ENCODE results near the gene PDE3B. TPM values are rescaled to one million over a fixed set of nuclear protein-coding genes. Genes with fewer than 3 reads are reported as not detected.
"Not testable (repeated sequence)": the region's sequence is repeated elsewhere in the genome, so short reads cannot be mapped to it uniquely, and the experiment has no call there.

The PDE3B gene
- total RNA-seq, 4 donors from 2014 or later = 14.0 to 30.5 (median 18.0) TPM

- H3K27me3 ChIP-seq = no peaks in the 10 kb centered on the region
- TF ChIP-seq POLR2A (IDR thresholded peaks at IDR 0.05) (no peak), CTCF (IDR thresholded peaks at IDR 0.05) (no peak)
- no peak overlapping the region for H3K27ac ChIP-seq
- no peak overlapping the region for H3K4me3 ChIP-seq
- no peaks in the 10 kb centered on the region for H3K4me1 ChIP-seq
- H3K9me3 ChIP-seq = no peaks in the 10 kb centered on the region
- no peaks in the 10 kb centered on the region for H3K36me3 ChIP-seq
- no peak for DNase-seq
Observed at GRCh38 chr11:14793546-14793945, 149.9 kb downstream of the PDE3B start.

GRCh38 chr11:14796028-14796427 lies 152.4 kb downstream of the PDE3B start:
- not testable (repeated sequence) for DNase-seq, H3K9me3 ChIP-seq, H3K36me3 ChIP-seq, H3K4me3 ChIP-seq, H3K27me3 ChIP-seq, H3K4me1 ChIP-seq, H3K27ac ChIP-seq

GRCh38 chr11:14803846-14804245 lies 160.2 kb downstream of the PDE3B start:
- Histone ChIP-seq H3K36me3 (no peaks in the 10 kb centered on the region), H3K9me3 (no peaks in the 10 kb centered on the region), H3K4me3 (no peak overlapping the region), H3K27ac (no peak overlapping the region), H3K4me1 (no peaks in the 10 kb centered on the region), H3K27me3 (no peaks in the 10 kb centered on the region)
- no peak for DNase-seq
- TF ChIP-seq POLR2A (IDR thresholded peaks at IDR 0.05) (no peak), CTCF (IDR thresholded peaks at IDR 0.05) (no peak)

- no peaks in the 10 kb centered on the region for H3K4me1 ChIP-seq
- no peaks in the 10 kb centered on the region for H3K27me3 ChIP-seq
- DNase-seq = no peak
- no peak overlapping the region for H3K4me3 ChIP-seq
- H3K9me3 ChIP-seq = no peaks in the 10 kb centered on the region
- no peak for TF ChIP-seq CTCF (IDR thresholded peaks at IDR 0.05)
- TF ChIP-seq POLR2A (IDR thresholded peaks at IDR 0.05) = no peak
- H3K27ac ChIP-seq = no peak overlapping the region
- H3K36me3 ChIP-seq = no peaks in the 10 kb centered on the region
Observed at GRCh38 chr11:14809466-14809865, 165.9 kb downstream of the PDE3B start.

GRCh38 chr11:14812757-14813156 lies 169.2 kb downstream of the PDE3B start:
- no peaks in the 10 kb centered on the region for H3K27me3 ChIP-seq
- TF ChIP-seq CTCF (IDR thresholded peaks at IDR 0.05) (no peak), POLR2A (IDR thresholded peaks at IDR 0.05) (no peak)
- no peaks in the 10 kb centered on the region for H3K9me3 ChIP-seq
- no peaks in the 10 kb centered on the region for H3K4me1 ChIP-seq
- H3K27ac ChIP-seq = no peak overlapping the region
- no peak overlapping the region for H3K4me3 ChIP-seq
- H3K36me3 ChIP-seq = no peaks in the 10 kb centered on the region
- DNase-seq = no peak

GRCh38 chr11:14813516-14813915 lies 169.9 kb downstream of the PDE3B start:
- no peaks in the 10 kb centered on the region for H3K9me3 ChIP-seq

More at GRCh38 chr11:14813516-14813915, 169.9 kb downstream of the PDE3B start:
- Histone ChIP-seq H3K27ac (no peak overlapping the region), H3K4me3 (no peak overlapping the region), H3K36me3 (no peaks in the 10 kb centered on the region), H3K27me3 (no peaks in the 10 kb centered on the region), H3K4me1 (no peaks in the 10 kb centered on the region)
- TF ChIP-seq CTCF (IDR thresholded peaks at IDR 0.05) = no peak
- TF ChIP-seq POLR2A (IDR thresholded peaks at IDR 0.05) = no peak
- no peak for DNase-seq
